ENCODE measurements around the gene ITPR1. TPM values are rescaled to one million over a fixed set of nuclear protein-coding genes. Genes with fewer than 3 reads are reported as not detected.

ITPR1 gene
- total RNA-seq, 4 donors from 2014 or later = 15.3 to 50.2 (median 28.7) TPM

DNA sequence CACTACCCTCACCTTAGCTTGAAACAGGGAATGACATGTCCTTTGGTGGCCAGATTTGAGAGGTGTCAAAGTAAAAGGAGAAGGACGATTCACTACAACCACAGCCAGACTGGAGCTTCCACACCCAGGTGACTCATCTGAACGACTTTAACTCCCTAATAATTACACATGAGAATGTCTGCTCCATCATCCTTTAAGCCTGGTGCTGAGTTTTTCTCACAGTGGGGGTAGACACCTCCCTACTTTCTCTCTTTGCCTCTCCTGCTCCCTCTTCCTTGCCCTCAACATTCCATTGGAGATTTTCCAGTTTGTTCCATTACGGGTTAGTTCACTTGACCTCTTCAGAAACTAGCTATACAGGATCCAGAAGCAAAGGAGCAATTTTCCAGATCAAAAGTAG lies 331.8 kb downstream of the ITPR1 start:
- Histone ChIP-seq H3K27ac (peak overlapping the region; percentile 81 to 88 (median 84)), H3K4me3 (no peak overlapping the region), H3K36me3 (no peaks in the 10 kb centered on the region), H3K9me3 (no peaks in the 10 kb centered on the region), H3K27me3 (no peaks in the 10 kb centered on the region), H3K4me1 (peaks cover 26 to 55% (median 45%) of the 10 kb centered on the region in 4 donors)
- intact Hi-C loops (cut with DNase I; ENCODE audit: low total_unique reads) (no loop called here), in situ Hi-C loops (cut with MboI; ENCODE audit: low pct_ligation_motif_present in 1 of 4, low pct_unique_long_range_greater_than_20kb in 1 of 4, low sequenced_read_pairs in 3 of 4) (loop anchor here in 1 of 4 donors (25.0 kb wide), 1 partner anchor 162 kb away; the partner anchor contains the start of gene BHLHE40)
- no peak for TF ChIP-seq EP300 (IDR thresholded peaks at IDR 0.05; ENCODE audit: low read depth)
- TF ChIP-seq POLR2A (IDR thresholded peaks at IDR 0.05) = no peak
- TF ChIP-seq, protein P1, sequence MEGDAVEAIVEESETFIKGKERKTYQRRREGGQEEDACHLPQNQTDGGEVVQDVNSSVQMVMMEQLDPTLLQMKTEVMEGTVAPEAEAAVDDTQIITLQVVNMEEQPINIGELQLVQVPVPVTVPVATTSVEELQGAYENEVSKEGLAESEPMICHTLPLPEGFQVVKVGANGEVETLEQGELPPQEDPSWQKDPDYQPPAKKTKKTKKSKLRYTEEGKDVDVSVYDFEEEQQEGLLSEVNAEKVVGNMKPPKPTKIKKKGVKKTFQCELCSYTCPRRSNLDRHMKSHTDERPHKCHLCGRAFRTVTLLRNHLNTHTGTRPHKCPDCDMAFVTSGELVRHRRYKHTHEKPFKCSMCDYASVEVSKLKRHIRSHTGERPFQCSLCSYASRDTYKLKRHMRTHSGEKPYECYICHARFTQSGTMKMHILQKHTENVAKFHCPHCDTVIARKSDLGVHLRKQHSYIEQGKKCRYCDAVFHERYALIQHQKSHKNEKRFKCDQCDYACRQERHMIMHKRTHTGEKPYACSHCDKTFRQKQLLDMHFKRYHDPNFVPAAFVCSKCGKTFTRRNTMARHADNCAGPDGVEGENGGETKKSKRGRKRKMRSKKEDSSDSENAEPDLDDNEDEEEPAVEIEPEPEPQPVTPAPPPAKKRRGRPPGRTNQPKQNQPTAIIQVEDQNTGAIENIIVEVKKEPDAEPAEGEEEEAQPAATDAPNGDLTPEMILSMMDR (IDR thresholded peaks at IDR 0.05) = no peak
- no peak for TF ChIP-seq POLR2AphosphoS5 (IDR thresholded peaks at IDR 0.05)
- no peak for DNase-seq
- 17 to 34% methylated on average over 2 to 3 of the region's 3 CpGs for WGBS, 2 donors (ENCODE audit: low coverage in 1 of 2)

GRCh38 chr3:4825436-4826236 lies 332.5 kb downstream of the ITPR1 start:
- in situ Hi-C loops (cut with MboI; ENCODE audit: low pct_ligation_motif_present in 1 of 4, low pct_unique_long_range_greater_than_20kb in 1 of 4, low sequenced_read_pairs in 3 of 4) (loop anchor here in 1 of 4 donors (25.0 kb wide), 1 partner anchor 162 kb away; the partner anchor contains the start of gene BHLHE40), intact Hi-C loops (cut with DNase I; ENCODE audit: low total_unique reads) (no loop called here)
- Histone ChIP-seq H3K9me3 (no peaks in the 10 kb centered on the region), H3K27ac (peak overlapping the region; percentile 81 to 88 (median 84)), H3K4me1 (peaks cover 26 to 62% (median 45%) of the 10 kb centered on the region in 4 donors), H3K27me3 (no peaks in the 10 kb centered on the region), H3K36me3 (no peaks in the 10 kb centered on the region), H3K4me3 (no peak overlapping the region)
- peak; percentile 76 for DNase-seq
- TF ChIP-seq, protein P1 (IDR thresholded peaks at IDR 0.05) = no peak
- no peak for TF ChIP-seq POLR2AphosphoS5 (IDR thresholded peaks at IDR 0.05)
- TF ChIP-seq EP300 (IDR thresholded peaks at IDR 0.05; ENCODE audit: low read depth) = no peak
- no peak for TF ChIP-seq POLR2A (IDR thresholded peaks at IDR 0.05)
- 18 to 47% methylated on average over 3 to 12 of the region's 12 CpGs for WGBS, 2 donors (ENCODE audit: low coverage in 1 of 2)

- H3K4me1 ChIP-seq = peaks cover 26 to 65% (median 47%) of the 10 kb centered on the region in 4 donors
- TF ChIP-seq EP300 (IDR thresholded peaks at IDR 0.05; ENCODE audit: low read depth) = peak; percentile 41
- TF ChIP-seq, protein P1 (IDR thresholded peaks at IDR 0.05) = peak in 2 of 5 experiments; percentile 5 to 8
- peak; percentile 83 to 85 (median 84) for TF ChIP-seq POLR2AphosphoS5 (IDR thresholded peaks at IDR 0.05)
- TF ChIP-seq POLR2A (IDR thresholded peaks at IDR 0.05) = peak; percentile 52
- 40 to 48% methylated on average over 3 to 19 of the region's 20 CpGs for WGBS, 2 donors (ENCODE audit: low coverage in 1 of 2)
- no peak overlapping the region for H3K4me3 ChIP-seq
- H3K36me3 ChIP-seq = no peaks in the 10 kb centered on the region
- in situ Hi-C loops (cut with MboI; ENCODE audit: low pct_ligation_motif_present in 1 of 4, low pct_unique_long_range_greater_than_20kb in 1 of 4, low sequenced_read_pairs in 3 of 4) = loop anchor here in 1 of 4 donors (25.0 kb wide), 1 partner anchor 161 kb away; the partner anchor contains the start of gene BHLHE40
- intact Hi-C loops (cut with DNase I; ENCODE audit: low total_unique reads) = no loop called here
- peak; percentile 81 for DNase-seq
- no peaks in the 10 kb centered on the region for H3K9me3 ChIP-seq
- peak overlapping the region; percentile 81 to 88 (median 84) for H3K27ac ChIP-seq
- H3K27me3 ChIP-seq = no peaks in the 10 kb centered on the region
Measured at GRCh38 chr3:4826237-4827100, 333.3 kb downstream of the ITPR1 start.
